ENCODE measurements around the gene CSPG5.

DNA sequence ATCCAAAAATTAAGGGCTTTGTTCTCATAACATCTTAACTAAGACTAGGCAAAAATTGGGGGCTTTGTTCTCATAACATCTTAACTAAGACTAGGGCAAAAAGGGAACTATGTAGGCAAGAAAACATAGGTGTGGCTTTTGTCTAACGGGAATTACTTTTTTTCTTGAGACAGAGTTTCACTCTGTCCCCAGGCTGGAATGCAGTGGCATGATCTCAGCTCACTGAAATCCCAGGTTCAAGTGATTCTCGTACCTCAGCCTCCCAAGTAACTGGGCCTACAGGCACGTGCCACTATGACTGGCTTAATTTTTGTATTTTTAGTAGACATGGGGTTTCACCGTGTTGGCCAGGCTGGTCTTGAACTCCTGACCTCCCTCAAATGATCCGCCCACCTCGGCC is 49.8 kb upstream of the CSPG5 start:
- TF ChIP-seq, protein P1, sequence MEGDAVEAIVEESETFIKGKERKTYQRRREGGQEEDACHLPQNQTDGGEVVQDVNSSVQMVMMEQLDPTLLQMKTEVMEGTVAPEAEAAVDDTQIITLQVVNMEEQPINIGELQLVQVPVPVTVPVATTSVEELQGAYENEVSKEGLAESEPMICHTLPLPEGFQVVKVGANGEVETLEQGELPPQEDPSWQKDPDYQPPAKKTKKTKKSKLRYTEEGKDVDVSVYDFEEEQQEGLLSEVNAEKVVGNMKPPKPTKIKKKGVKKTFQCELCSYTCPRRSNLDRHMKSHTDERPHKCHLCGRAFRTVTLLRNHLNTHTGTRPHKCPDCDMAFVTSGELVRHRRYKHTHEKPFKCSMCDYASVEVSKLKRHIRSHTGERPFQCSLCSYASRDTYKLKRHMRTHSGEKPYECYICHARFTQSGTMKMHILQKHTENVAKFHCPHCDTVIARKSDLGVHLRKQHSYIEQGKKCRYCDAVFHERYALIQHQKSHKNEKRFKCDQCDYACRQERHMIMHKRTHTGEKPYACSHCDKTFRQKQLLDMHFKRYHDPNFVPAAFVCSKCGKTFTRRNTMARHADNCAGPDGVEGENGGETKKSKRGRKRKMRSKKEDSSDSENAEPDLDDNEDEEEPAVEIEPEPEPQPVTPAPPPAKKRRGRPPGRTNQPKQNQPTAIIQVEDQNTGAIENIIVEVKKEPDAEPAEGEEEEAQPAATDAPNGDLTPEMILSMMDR (IDR thresholded peaks at IDR 0.05) = no peak
- TF ChIP-seq POLR2A (IDR thresholded peaks at IDR 0.05) = no peak

All from testis (tissue), 2 donors.